Adrenal gland (tissue), 12 donors: ENCODE measurements around the gene NYAP2. TPM values are rescaled to one million over a fixed set of nuclear protein-coding genes. Genes with fewer than 3 reads are reported as not detected.

Experiments
- DNase-seq, 7 donors: peaks; one replicate each; pipeline ENCODE4 v3.0.0-alpha.2; 2019 to 2020
- H3K27ac ChIP-seq, 5 donors: fragments of 200-600 bp; sonication (generic) in 4 of 5; 1 replicate in 3 of 5; 2 replicates in 2 of 5; pipeline versions ENCODE4 v1.5.1 to v1.8.0; 2016 to 2020; ENCODE audit warnings: mild to moderate bottlenecking in 1 of 5
- H3K27me3 ChIP-seq: fragments of 200-600 bp; 2 replicates; pipeline ENCODE4 v1.8.0; 2021
- H3K36me3 ChIP-seq, 2 donors: fragments of 200-600 bp; replicated peaks in 1 of 2; 1 replicate in 1 of 2; 2 replicates in 1 of 2; pipeline versions ENCODE4 v1.5.1 to v1.8.0; 2018 to 2022
- H3K4me1 ChIP-seq, 2 donors: fragments of 200-600 bp; replicated peaks in 1 of 2; 1 replicate in 1 of 2; 2 replicates in 1 of 2; pipeline versions ENCODE4 v1.5.1 to v1.8.0; 2018 to 2021
- H3K4me3 ChIP-seq, 4 donors: fragments of 200-600 bp; sonication (generic) in 3 of 4; one replicate each; pipeline ENCODE4 v1.5.1; 2016 to 2018
- H3K9me3 ChIP-seq, 3 donors: fragments of 200-600 bp; sonication (generic) in 1 of 3; replicated peaks in 1 of 3; 1 replicate in 2 of 3; 2 replicates in 1 of 3; pipeline versions ENCODE4 v1.5.1 to v1.8.0; 2016 to 2021
- CTCF ChIP-seq, 6 experiments: fragments of 450-650 bp in 4 of 6; fragments of 200-600 bp in 2 of 6; sonication (generic) in 1 of 6; IDR thresholded peaks; 1 replicate in 5 of 6; 2 replicates in 1 of 6; pipeline versions ENCODE4 v1.5.1 to v1.8.0; 2016 to 2021; ENCODE audit warnings: antibody characterized with exemption in 6 of 6, mild to moderate bottlenecking in 2 of 6, moderate library complexity in 1 of 6
- POLR2A ChIP-seq, 2 donors: fragments of 450-650 bp; IDR thresholded peaks; one replicate each; pipeline ENCODE4 v1.6.1; 2017; ENCODE audit warnings: antibody characterized with exemption in 2 of 2, mild to moderate bottlenecking in 2 of 2, moderate library complexity in 1 of 2
- WGBS, 4 donors: extraction: QIAGEN DNeasy Blood & Tissue Kit in 2 of 4; methylation state at CpG; one replicate each; pipeline versions ENCODE4 v1.1.5 to v1.1.7; 2013 to 2017; 5-methylcytosine and 5-hydroxymethylcytosine counted together
- intact Hi-C, 2 donors: fragments of 100-400 bp; cut with DNase I; formaldehyde crosslinking; loops; one replicate each; pipeline versions ENCODE4 v1.14.1 to v1.15.0; 2022 to 2023
- polyA plus RNA-seq, 3 donors: library from polyadenylated mRNA; stranded (reverse); fragments of 200-250 nt in 2 of 3; fragments of 350-450 nt in 1 of 3; fragmentation: Illumina TruSeq in 1 of 3; extraction: RNeasy Lipid Tissue Mini Kit (QIAGEN cat#74804) in 1 of 3; gene quantifications; one replicate each; pipeline ENCODE4 v1.2.3, GENCODE V29; 2013 to 2014
- total RNA-seq, 9 donors: library from RNA; depleted of rRNA in 4 of 9; stranded (reverse); fragments of >200 nt in 4 of 9; fragments of 120-200 nt in 1 of 9; fragmentation: NEBNext Ultra II Directional in 1 of 9; extraction: Animal tissue kit (Norgen Biotek cat#: 25700) in 1 of 9; gene quantifications; one replicate each; pipeline versions ENCODE4 v1.1.0 to v1.2.4, GENCODE V29; 2013 to 2023
- donor health status: healthy with polysubstance abuse.
- donor health status: Bipolar disorder and iron deficiency.
- donor health status: DM: yes; HTN: yes; CAD: no.
- donor health status: DM: no; HTN: no; CAD: no.
- donor health status: DM: no; HTN: no; CAD: no.
- donor health status: DM: yes; HTN: yes; CAD: no.

The NYAP2 gene
- total and polyA plus RNA-seq, 12 donors, result under 0.01 to 0.67 (median 0.11) TPM; not detected in 3

GRCh38 chr2:225683258-225683657 lies 283.7 kb downstream of the NYAP2 start:
- Histone ChIP-seq H3K27me3 (no peaks in the 10 kb centered on the region), H3K4me1 (no peaks in the 10 kb centered on the region), H3K27ac (no peak overlapping the region), H3K4me3 (no peak overlapping the region), H3K36me3 (no peaks in the 10 kb centered on the region), H3K9me3 (no peaks in the 10 kb centered on the region)
- TF ChIP-seq CTCF (IDR thresholded peaks at IDR 0.05), result no peak
- TF ChIP-seq POLR2A (IDR thresholded peaks at IDR 0.05), result no peak
- no peak for DNase-seq
- 72 to 92% (median 84%) methylated on average over 2 of the region's 2 CpGs for WGBS, 4 donors
- intact Hi-C loops, result no loop called here

- no peaks in the 10 kb centered on the region for H3K9me3 ChIP-seq
- intact Hi-C loops, result no loop called here
- 76 to 80% (median 78%) methylated on average over 1 of the region's 1 CpG for WGBS, 4 donors
- no peaks in the 10 kb centered on the region for H3K4me1 ChIP-seq
- no peaks in the 10 kb centered on the region for H3K27me3 ChIP-seq
- H3K27ac ChIP-seq, result no peak overlapping the region
- DNase-seq, result no peak
- no peaks in the 10 kb centered on the region for H3K36me3 ChIP-seq
- no peak for TF ChIP-seq POLR2A (IDR thresholded peaks at IDR 0.05)
- no peak for TF ChIP-seq CTCF (IDR thresholded peaks at IDR 0.05)
- no peak overlapping the region for H3K4me3 ChIP-seq
Observed at GRCh38 chr2:225690153-225690552, 290.6 kb downstream of the NYAP2 start.

GRCh38 chr2:225691711-225692110 lies 292.2 kb downstream of the NYAP2 start:
- H3K36me3 ChIP-seq, result no peaks in the 10 kb centered on the region
- H3K4me3 ChIP-seq, result no peak overlapping the region
- WGBS, 4 donors, result 85 to 89% (median 88%) methylated on average over 3 of the region's 3 CpGs
- DNase-seq, result no peak
- no peaks in the 10 kb centered on the region for H3K27me3 ChIP-seq
- H3K27ac ChIP-seq, result no peak overlapping the region
- no peaks in the 10 kb centered on the region for H3K9me3 ChIP-seq
- intact Hi-C loops, result no loop called here
- no peaks in the 10 kb centered on the region for H3K4me1 ChIP-seq
- TF ChIP-seq CTCF (IDR thresholded peaks at IDR 0.05) (no peak), POLR2A (IDR thresholded peaks at IDR 0.05) (no peak)

- TF ChIP-seq POLR2A (IDR thresholded peaks at IDR 0.05) (no peak), CTCF (IDR thresholded peaks at IDR 0.05) (no peak)
- intact Hi-C loops, result no loop called here
- no peaks in the 10 kb centered on the region for H3K27me3 ChIP-seq
- H3K9me3 ChIP-seq, result no peaks in the 10 kb centered on the region
- H3K36me3 ChIP-seq, result no peaks in the 10 kb centered on the region
- 77 to 92% (median 82%) methylated on average over 5 of the region's 5 CpGs for WGBS, 4 donors
- H3K4me1 ChIP-seq, result no peaks in the 10 kb centered on the region
- DNase-seq, result no peak
- no peak overlapping the region for H3K4me3 ChIP-seq
- H3K27ac ChIP-seq, result no peak overlapping the region
Observed at GRCh38 chr2:225693259-225693658, 293.7 kb downstream of the NYAP2 start.
